HEK293T (cell line): ENCODE data around the gene NYNRIN.

Experiments used
- BHLHE40 ChIP-seq: fragments of 450-650 bp; IDR thresholded peaks from 2 replicates; pipeline ENCODE4 v1.6.1; 2016; ENCODE audit warnings: mild to moderate bottlenecking, moderate library complexity, borderline replicate concordance
- FOXK2 ChIP-seq: fragments of 450-650 bp; IDR thresholded peaks from 2 replicates; pipeline ENCODE4 v1.6.1; 2016; ENCODE audit warnings: mild to moderate bottlenecking
- FOXM1 ChIP-seq: fragments of 450-650 bp; IDR thresholded peaks from 2 replicates; pipeline ENCODE4 v1.6.1; 2017; ENCODE audit warnings: mild to moderate bottlenecking, borderline replicate concordance
- HDGF ChIP-seq: fragments of 450-650 bp; IDR thresholded peaks from 2 replicates; pipeline ENCODE4 v1.6.1; 2017; ENCODE audit warnings: antibody characterized with exemption, borderline replicate concordance
- NFRKB ChIP-seq: fragments of 450-650 bp; IDR thresholded peaks from 2 replicates; pipeline ENCODE4 v1.6.1; 2016; ENCODE audit warnings: mild to moderate bottlenecking, moderate library complexity
- SP1 ChIP-seq: fragments of 450-650 bp; IDR thresholded peaks from 2 replicates; pipeline ENCODE4 v1.6.1; 2017
- TARDBP ChIP-seq: fragments of 450-650 bp; IDR thresholded peaks from 2 replicates; pipeline ENCODE4 v1.6.1; 2016
- ZNF384 ChIP-seq: fragments of 450-650 bp; IDR thresholded peaks from 2 replicates; pipeline ENCODE4 v1.6.1; 2016
- TF ChIP-seq, protein P1 (sequence below): fragments of 450-650 bp; IDR thresholded peaks from 2 replicates; pipeline ENCODE4 v1.6.1; 2016

DNA sequence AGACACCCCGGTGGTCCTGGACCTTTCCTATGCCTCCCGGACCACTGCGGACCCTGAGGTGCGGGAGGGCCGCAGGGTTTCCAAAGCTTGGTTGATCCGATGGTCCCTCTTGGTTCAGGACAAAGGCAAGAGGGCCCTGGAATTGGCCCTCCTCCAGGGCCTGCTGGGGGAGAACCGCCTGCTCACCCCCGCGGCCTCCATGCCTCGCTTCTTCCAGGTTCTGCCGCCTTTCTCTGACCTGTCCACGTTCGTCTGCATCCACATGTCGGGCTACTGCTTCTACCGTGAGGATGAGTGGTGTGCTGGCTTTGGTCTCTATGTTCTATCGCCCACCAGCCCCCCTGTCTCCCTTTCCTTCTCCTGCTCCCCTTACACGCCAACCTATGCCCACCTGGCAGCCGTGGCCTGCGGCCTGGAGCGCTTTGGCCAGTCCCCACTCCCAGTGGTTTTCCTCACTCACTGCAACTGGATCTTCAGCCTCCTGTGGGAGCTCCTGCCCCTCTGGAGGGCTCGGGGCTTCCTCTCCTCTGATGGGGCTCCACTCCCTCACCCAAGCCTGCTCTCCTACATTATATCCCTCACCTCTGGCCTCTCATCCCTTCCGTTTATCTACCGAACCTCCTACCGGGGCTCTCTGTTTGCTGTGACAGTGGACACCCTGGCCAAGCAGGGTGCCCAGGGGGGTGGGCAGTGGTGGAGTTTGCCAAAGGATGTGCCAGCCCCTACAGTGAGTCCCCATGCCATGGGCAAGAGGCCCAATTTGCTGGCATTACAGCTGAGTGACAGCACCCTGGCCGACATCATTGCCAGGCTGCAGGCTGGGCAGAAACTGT lies 16.8 kb downstream of the NYNRIN start:
- TF ChIP-seq FOXM1 (no peak), HDGF (no peak), FOXK2 (no peak), ZNF384 (no peak), BHLHE40 (no peak), SP1 (no peak), NFRKB (no peak), TARDBP (no peak)
- TF ChIP-seq, protein P1, sequence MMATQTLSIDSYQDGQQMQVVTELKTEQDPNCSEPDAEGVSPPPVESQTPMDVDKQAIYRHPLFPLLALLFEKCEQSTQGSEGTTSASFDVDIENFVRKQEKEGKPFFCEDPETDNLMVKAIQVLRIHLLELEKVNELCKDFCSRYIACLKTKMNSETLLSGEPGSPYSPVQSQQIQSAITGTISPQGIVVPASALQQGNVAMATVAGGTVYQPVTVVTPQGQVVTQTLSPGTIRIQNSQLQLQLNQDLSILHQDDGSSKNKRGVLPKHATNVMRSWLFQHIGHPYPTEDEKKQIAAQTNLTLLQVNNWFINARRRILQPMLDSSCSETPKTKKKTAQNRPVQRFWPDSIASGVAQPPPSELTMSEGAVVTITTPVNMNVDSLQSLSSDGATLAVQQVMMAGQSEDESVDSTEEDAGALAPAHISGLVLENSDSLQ, result no peak
